ENCODE measurements around the gene PSG1.
A peak's percentile ranks its signal among the peaks of the same experiment; 100 is the strongest.
"Not testable (repeated sequence)": the region's sequence is repeated elsewhere in the genome, so short reads cannot be mapped to it uniquely, and the experiment has no call there.

Gene PSG1

GRCh38 chr19:42851718-42852280, 27.7 kb downstream of the PSG1 start:
- H3K27me3 ChIP-seq; H3K4me3 ChIP-seq; intact Hi-C loops (cut with DNase I; ENCODE audit: low total_unique reads); H3K9me3 ChIP-seq; H3K36me3 ChIP-seq: not testable (repeated sequence)
- H3K4me1 ChIP-seq: peaks cover 0 to 22% (median 0%) of the 10 kb centered on the region in 4 donors
- peak in 1 of 2 donors; percentile 59 for DNase-seq
- peak overlapping the region; percentile 55 to 74 for H3K27ac ChIP-seq

GRCh38 chr19:42850981-42851717, 28.4 kb downstream of the PSG1 start:
- H3K4me3 ChIP-seq: no peak overlapping the region
- H3K27ac ChIP-seq: peak overlapping the region; percentile 41 to 74
- H3K36me3 ChIP-seq: no peaks in the 10 kb centered on the region
- no peak for TF ChIP-seq CTCF (IDR thresholded peaks at IDR 0.05)
- peaks cover 0 to 22% (median 0%) of the 10 kb centered on the region in 4 donors for H3K4me1 ChIP-seq
- no peaks in the 10 kb centered on the region for H3K27me3 ChIP-seq
- H3K9me3 ChIP-seq: no peaks in the 10 kb centered on the region
- intact Hi-C loops (cut with DNase I; ENCODE audit: low total_unique reads): no loop called here
- peak; percentile 84 to 89 for DNase-seq

DNA sequence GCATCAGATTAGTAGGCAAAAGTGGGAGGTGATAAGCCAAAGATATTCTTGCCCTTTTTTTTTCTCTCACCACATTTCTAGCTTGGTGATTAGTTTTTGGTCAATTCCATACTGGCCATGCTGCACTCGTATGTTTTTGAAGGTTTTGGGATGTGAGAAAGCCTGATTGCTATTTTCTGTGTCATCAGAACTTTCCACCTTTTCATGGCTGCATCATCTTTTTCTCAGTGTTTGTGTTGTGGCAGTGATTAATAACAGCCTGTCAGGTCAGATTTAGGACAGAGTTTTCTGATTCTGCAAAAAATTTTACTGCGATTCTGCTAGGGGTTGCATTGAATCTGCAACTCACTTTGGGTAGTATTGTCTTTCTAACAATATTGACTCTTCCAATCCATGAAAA, 32.9 kb downstream of the PSG1 start:
- Histone ChIP-seq H3K36me3 (no peaks in the 10 kb centered on the region), H3K4me3 (no peak overlapping the region), H3K9me3 (no peaks in the 10 kb centered on the region), H3K4me1 (peaks cover 0 to 6% (median 0%) of the 10 kb centered on the region in 4 donors), H3K27ac (no peak overlapping the region), H3K27me3 (no peaks in the 10 kb centered on the region)
- intact Hi-C loops (cut with DNase I; ENCODE audit: low total_unique reads): no loop called here
- no peak for TF ChIP-seq CTCF (IDR thresholded peaks at IDR 0.05)
- no peak for DNase-seq

- H3K4me1 ChIP-seq; H3K27ac ChIP-seq; DNase-seq; H3K27me3 ChIP-seq; H3K4me3 ChIP-seq; intact Hi-C loops (cut with DNase I; ENCODE audit: low total_unique reads); H3K9me3 ChIP-seq; H3K36me3 ChIP-seq: not testable (repeated sequence)
Measured at GRCh38 chr19:42843631-42844030, 35.9 kb downstream of the PSG1 start.

DNA sequence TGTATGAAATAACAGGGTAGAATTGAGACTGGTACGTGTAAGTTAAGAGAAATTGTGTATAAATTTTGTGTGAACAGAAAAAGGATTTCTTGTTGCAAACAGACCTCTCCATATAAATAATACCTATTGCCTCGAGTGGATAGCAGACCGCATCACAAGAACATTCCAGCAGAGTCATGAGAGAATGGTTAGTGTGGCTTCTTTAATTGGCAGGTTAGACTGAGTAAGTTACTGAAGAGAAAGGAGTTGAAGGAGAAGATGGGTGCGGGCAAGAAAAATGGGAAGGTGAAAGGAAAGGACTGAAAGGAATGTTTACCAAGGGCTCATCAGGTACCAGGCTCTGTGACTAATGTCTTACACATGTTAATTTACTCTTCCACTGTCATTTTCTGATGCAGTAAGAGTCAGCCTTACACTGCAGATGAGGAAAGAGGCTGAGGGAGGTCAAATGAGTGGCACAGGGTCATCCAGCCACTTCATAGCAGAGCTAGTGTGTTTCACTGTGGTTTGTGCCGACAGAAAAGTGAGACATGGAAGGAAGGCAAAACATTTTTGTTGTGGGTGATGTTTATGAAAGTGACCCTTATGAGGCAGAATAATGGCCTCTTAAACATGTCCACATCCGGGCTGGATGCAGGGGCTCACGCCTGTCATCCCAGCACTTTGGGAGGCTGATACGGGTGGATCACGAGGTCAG, 46.6 kb downstream of the PSG1 start:
- H3K9me3 ChIP-seq; H3K4me1 ChIP-seq; H3K4me3 ChIP-seq; H3K27ac ChIP-seq; DNase-seq; intact Hi-C loops (cut with DNase I; ENCODE audit: low total_unique reads); H3K36me3 ChIP-seq; H3K27me3 ChIP-seq: not testable (repeated sequence)

DNA sequence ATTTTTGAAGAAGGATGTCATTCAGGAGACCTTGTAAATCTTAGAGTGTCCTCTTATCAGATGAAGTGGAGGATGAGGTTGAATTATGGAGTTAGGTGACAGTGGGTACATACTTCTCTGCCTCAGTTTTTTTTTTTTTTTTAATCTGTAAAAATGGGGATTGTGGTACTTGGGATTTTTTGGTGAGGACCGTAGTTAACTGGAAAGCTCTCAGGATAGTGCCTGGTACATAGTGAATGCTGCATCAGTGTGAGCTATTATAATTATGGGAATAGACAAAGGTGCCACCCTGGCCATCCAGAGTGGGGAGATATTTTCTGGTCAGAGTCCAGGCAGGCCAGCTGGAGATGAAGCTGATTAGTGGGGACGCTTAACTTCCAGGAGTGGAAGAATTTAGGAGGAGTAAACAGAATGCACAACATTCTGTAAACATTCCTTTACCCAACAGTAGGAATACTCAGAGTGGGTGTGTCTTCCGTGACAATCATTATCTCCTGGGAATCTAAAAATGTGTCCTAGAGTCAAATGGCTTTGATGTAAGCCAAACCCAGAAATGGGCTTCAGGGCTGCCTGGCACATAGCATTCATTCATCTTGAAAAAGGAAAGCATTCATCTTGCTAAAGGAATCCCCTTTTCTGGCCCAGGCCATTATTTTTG, 47.4 kb downstream of the PSG1 start:
- H3K9me3 ChIP-seq; H3K36me3 ChIP-seq; H3K27me3 ChIP-seq; H3K4me3 ChIP-seq; DNase-seq; H3K27ac ChIP-seq; intact Hi-C loops (cut with DNase I; ENCODE audit: low total_unique reads); H3K4me1 ChIP-seq: not testable (repeated sequence)

DNA sequence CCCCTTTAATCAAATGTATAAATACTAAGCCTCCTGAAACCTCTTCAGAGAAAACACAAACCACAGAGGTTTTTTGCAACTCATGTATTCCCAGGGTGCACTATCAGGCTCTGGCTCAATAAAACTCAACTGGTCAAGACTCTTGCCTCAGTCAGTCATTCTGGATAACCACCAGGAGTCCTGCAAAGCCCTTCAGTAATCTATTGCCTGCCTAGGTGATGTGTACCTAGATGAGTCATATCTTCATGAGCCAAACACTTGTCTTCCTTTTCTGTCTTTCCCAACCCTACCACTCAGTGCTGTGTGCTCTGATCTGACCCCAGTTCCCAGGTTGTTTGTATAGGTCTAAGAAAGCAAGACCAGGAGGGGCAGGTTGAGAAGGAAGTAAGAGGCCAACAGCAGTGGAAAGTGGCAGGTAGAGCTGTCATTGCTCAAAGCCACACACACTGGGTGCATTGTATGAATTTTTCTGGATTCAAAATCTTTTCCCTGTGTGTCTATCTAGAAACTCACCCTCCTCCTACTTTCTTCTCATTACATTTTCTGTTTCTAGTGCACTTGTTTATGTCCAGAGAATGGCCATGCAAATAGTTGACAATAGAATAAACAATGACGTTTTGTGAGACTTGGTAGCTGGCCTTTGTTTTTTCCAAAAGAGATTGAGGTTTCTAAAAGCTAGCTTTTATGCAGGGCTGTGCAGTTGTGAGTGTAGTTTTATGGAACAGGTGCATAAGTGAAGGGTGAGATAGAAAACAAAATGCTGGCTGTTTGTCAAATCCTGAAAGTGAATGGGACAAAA, 48.1 kb downstream of the PSG1 start:
- no peak for DNase-seq
- intact Hi-C loops (cut with DNase I; ENCODE audit: low total_unique reads): no loop called here
- no peak overlapping the region for H3K27ac ChIP-seq

GRCh38 chr19:42821306-42821977, 58.1 kb downstream of the PSG1 start:
- not testable (repeated sequence) for H3K4me3 ChIP-seq

More for the DNA sequence above, 48.1 kb downstream of the PSG1 start:
- no peaks in the 10 kb centered on the region for H3K36me3 ChIP-seq
- H3K4me1 ChIP-seq: no peaks in the 10 kb centered on the region
- H3K9me3 ChIP-seq: no peaks in the 10 kb centered on the region
- H3K27me3 ChIP-seq: no peaks in the 10 kb centered on the region
- TF ChIP-seq CTCF (IDR thresholded peaks at IDR 0.05): no peak
- H3K4me3 ChIP-seq: no peak overlapping the region

DNA sequence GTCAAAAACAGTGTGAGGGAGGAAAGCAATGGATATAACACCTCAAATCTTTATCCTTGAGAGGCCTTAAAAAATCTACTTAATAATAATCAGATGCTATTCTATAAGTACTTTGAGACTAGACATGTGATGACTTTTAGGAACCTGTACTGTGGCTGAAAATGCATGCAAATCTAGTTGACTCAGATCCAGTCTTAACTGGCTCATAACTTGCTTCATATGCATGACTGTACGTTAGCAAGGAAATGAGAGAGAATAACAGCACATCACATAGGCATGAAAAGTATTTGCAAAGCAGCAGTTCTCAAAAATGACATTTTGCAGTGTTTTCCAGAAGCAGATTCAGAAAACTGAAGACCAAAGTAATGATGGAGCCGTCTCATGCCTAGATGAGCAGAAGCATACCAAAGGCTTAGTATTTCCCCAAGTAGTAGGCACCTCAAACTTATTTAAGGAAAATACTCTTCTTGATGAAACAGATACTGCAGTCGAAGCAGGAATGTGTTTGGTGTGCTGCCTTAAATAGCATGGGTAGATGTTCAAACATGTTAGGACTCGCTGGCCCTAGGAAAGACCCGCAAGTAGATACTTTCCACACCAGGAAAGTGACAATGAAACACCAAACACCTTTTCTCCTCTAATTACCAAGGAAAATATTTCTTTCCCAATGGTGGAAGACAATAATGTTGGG, 59.4 kb downstream of the PSG1 start:
- H3K27me3 ChIP-seq; H3K9me3 ChIP-seq; H3K4me1 ChIP-seq; H3K4me3 ChIP-seq; intact Hi-C loops (cut with DNase I; ENCODE audit: low total_unique reads); H3K36me3 ChIP-seq; H3K27ac ChIP-seq; DNase-seq: not testable (repeated sequence)

More at GRCh38 chr19:42821306-42821977, 58.1 kb downstream of the PSG1 start:
- H3K27me3 ChIP-seq; DNase-seq; intact Hi-C loops (cut with DNase I; ENCODE audit: low total_unique reads); H3K36me3 ChIP-seq; H3K27ac ChIP-seq; H3K4me1 ChIP-seq; H3K9me3 ChIP-seq: not testable (repeated sequence)
